Colonic mucosa (tissue), 4 donors: ENCODE measurements around the gene PTPRJ. TPM values are rescaled to one million over a fixed set of nuclear protein-coding genes. Genes with fewer than 3 reads are reported as not detected.
A peak's percentile ranks its signal among the peaks of the same experiment; 100 is the strongest.

ENCODE experiments used
- DNase-seq: peaks from one replicate; pipeline ENCODE4 v3.0.0-alpha.2; 2020
- H3K27ac ChIP-seq: fragments of 200-600 bp; one replicate; pipeline ENCODE4 v1.8.0; 2021
- H3K27me3 ChIP-seq: fragments of 200-600 bp; one replicate; pipeline ENCODE4 v1.8.0; 2021
- H3K36me3 ChIP-seq: fragments of 200-600 bp; one replicate; pipeline ENCODE4 v1.8.0; 2021
- H3K4me1 ChIP-seq: fragments of 200-600 bp; one replicate; pipeline ENCODE4 v1.8.0; 2021; ENCODE audit warnings: mild to moderate bottlenecking
- H3K4me3 ChIP-seq: fragments of 200-600 bp; one replicate; pipeline ENCODE4 v1.8.0; 2021
- H3K9ac ChIP-seq, 2 donors: one replicate each; pipeline ENCODE4 v1.7.0; 2013; ENCODE audit warnings: control low read depth in 2 of 2, low read depth in 2 of 2, low read length in 2 of 2
- H3K9me3 ChIP-seq: fragments of 200-600 bp; one replicate; pipeline ENCODE4 v1.8.0; 2021
- CTCF ChIP-seq: fragments of 200-600 bp; IDR thresholded peaks from one replicate; pipeline ENCODE4 v1.8.0; 2022; ENCODE audit warnings: antibody characterized with exemption, mild to moderate bottlenecking
- intact Hi-C: fragments of 100-400 bp; cut with DNase I; formaldehyde crosslinking; loops from one replicate; pipeline ENCODE4 v1.14.1; 2022
- total RNA-seq, 2 donors: library from RNA; stranded (reverse); fragmentation: NEBNext Ultra II Directional in 1 of 2; extraction: Animal tissue kit (Norgen Biotek cat#: 25700) in 1 of 2; gene quantifications; one replicate each; pipeline ENCODE4 v1.2.1, GENCODE V29; 2021
- donor health status: healthy.
- donor health status: DM: no; HTN: no; CAD: no.
- donor health status: DM: no; HTN: no; CAD: no.

PTPRJ gene
- total RNA-seq, 2 donors from 2014 or later: 37.5 to 45.7 TPM

DNA sequence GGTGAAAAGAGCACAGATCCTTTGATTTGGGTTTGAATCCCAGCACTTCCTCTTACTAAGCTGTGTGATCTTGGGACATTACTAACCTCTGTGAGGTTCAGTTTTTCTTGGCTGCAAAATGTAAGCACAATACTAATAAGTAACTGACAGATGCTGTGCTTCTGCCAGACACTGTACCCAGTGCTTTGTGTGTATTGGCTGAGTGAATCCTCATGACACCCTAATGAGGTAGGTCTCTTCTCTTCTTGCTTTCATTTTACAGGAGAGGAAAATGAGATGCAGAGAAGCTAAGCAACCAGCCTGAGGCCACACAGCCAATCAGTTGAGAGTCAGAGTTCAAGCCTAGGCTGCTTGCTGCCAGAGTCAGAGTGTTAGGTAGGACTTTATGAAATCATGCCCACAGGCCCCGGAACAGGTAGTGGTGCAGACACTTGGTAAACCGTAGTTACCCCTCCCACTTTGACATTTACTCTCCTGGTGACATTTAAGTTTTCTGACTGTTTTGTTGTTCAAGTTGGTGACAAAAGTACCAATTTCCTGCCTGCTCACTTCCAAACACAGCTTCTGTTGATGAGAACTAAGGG lies 21.2 kb downstream of the PTPRJ start:
- Histone ChIP-seq H3K9ac (no peak overlapping the region), H3K4me1 (peaks cover 21% of the 10 kb centered on the region), H3K4me3 (no peak overlapping the region), H3K9me3 (no peaks in the 10 kb centered on the region), H3K27me3 (no peaks in the 10 kb centered on the region), H3K36me3 (no peaks in the 10 kb centered on the region), H3K27ac (peak overlapping the region; percentile 44)
- DNase-seq: no peak
- intact Hi-C loops: no loop called here
- TF ChIP-seq CTCF: no peak

DNA sequence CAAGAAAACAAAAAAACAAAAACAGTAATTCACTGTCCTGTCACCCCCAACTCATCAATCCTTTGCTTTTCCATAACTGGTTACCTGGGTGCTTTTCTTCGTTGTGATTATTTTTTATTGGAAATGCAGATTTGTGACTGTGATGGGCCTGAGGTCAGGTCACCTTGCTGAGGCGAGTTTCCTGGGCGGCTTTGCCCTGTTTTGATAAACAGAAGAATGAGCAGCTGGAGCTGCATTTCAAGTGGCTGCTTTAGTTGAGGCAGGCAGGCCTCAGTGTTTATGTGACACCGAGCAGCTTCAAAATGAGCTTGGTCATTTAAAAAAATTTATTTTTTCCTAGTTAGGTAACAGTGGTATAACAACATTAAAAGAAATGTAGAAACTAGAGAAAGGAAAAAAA lies 22.2 kb downstream of the PTPRJ start:
- H3K27me3 ChIP-seq: no peaks in the 10 kb centered on the region
- DNase-seq: no peak
- intact Hi-C loops: no loop called here
- no peak overlapping the region for H3K9ac ChIP-seq
- no peak for TF ChIP-seq CTCF
- H3K27ac ChIP-seq: peak overlapping the region; percentile 44
- H3K9me3 ChIP-seq: no peaks in the 10 kb centered on the region
- peaks cover 25% of the 10 kb centered on the region for H3K4me1 ChIP-seq
- no peaks in the 10 kb centered on the region for H3K36me3 ChIP-seq
- H3K4me3 ChIP-seq: no peak overlapping the region

DNA sequence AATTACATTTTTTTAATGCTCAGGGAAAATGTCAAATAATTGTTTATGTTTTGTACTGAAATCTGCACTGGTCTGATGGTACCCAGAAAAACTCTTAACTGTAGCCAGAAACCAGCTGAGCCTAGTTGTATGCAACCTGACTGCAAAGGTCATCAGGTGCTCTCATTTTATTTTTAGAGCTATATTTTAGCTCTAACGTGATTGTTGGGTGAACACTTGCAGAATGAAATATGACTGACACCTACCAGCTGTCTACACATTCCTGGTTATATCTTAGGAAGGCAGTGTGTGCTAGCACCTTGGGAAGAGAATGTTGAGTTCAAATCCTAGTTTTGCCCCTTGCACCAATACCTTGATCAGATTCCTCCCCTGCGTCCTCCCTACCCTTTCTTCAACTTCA lies 23.6 kb downstream of the PTPRJ start:
- Histone ChIP-seq H3K9me3 (no peaks in the 10 kb centered on the region), H3K27me3 (no peaks in the 10 kb centered on the region), H3K9ac (no peak overlapping the region), H3K27ac (no peak overlapping the region), H3K4me3 (no peak overlapping the region), H3K4me1 (peaks cover 21% of the 10 kb centered on the region), H3K36me3 (no peaks in the 10 kb centered on the region)
- no peak for DNase-seq
- TF ChIP-seq CTCF: no peak
- intact Hi-C loops: no loop called here

- no peaks in the 10 kb centered on the region for H3K9me3 ChIP-seq
- TF ChIP-seq CTCF: no peak
- peaks cover 16% of the 10 kb centered on the region for H3K4me1 ChIP-seq
- no peaks in the 10 kb centered on the region for H3K36me3 ChIP-seq
- H3K4me3 ChIP-seq: no peak overlapping the region
- no peaks in the 10 kb centered on the region for H3K27me3 ChIP-seq
- H3K27ac ChIP-seq: no peak overlapping the region
- intact Hi-C loops: no loop called here
- no peak overlapping the region for H3K9ac ChIP-seq
- no peak for DNase-seq
Measured at GRCh38 chr11:48004456-48004855, 24.1 kb downstream of the PTPRJ start.

- Histone ChIP-seq H3K4me1 (peaks cover 15% of the 10 kb centered on the region), H3K27ac (no peak overlapping the region), H3K36me3 (no peaks in the 10 kb centered on the region), H3K9ac (no peak overlapping the region), H3K9me3 (no peaks in the 10 kb centered on the region), H3K4me3 (no peak overlapping the region), H3K27me3 (no peaks in the 10 kb centered on the region)
- intact Hi-C loops: no loop called here
- no peak for DNase-seq
- TF ChIP-seq CTCF: no peak
Measured at GRCh38 chr11:48005136-48005535, 24.8 kb downstream of the PTPRJ start.
